K562 (cell line): ENCODE data around the gene TMEM126B. TPM values are rescaled to one million over a fixed set of nuclear protein-coding genes. Genes with fewer than 3 reads are reported as not detected.

ENCODE experiments used
- CUX1 ChIP-seq: fragments of 200-800 bp; sonication (Bioruptor generic); IDR thresholded peaks from 2 replicates; pipeline ENCODE4 v1.6.1; 2016; ENCODE audit warnings: missing genetic modification characterization, missing compliant biosample characterization
- EP400 ChIP-seq: fragments of 450-650 bp; IDR thresholded peaks from 2 replicates; pipeline ENCODE4 v1.6.1; 2017; ENCODE audit warnings: antibody characterized with exemption, mild to moderate bottlenecking, moderate library complexity
- FOXK2 ChIP-seq, 2 experiments: fragments of 450-650 bp; IDR thresholded peaks in 1 of 2; conservative IDR thresholded peaks in 1 of 2; 2 replicates each; pipeline ENCODE4 v1.6.1; 2016; ENCODE audit warnings: low read depth in 2 of 2, mild to moderate bottlenecking in 1 of 2
- KLF16 ChIP-seq: IDR thresholded peaks from 2 replicates; pipeline ENCODE4 v1.6.1; 2016; ENCODE audit warnings: antibody characterized with exemption
- NEUROD1 ChIP-seq: fragments of 150-350 bp; IDR thresholded peaks from 2 replicates; pipeline ENCODE4 v1.6.1; 2014; ENCODE audit warnings: borderline replicate concordance, low read length, low read depth; ENCODE audit not compliant: partially characterized antibody
- POLR2H ChIP-seq: IDR thresholded peaks from 2 replicates; pipeline ENCODE4 v1.6.1; 2016; ENCODE audit warnings: missing genetic modification characterization, low read depth, mild to moderate bottlenecking, control low read depth, missing compliant biosample characterization, moderate library complexity
- RFX5 ChIP-seq: IDR thresholded peaks from 2 replicates; pipeline ENCODE4 v1.6.1; 2011; ENCODE audit warnings: low read depth, mild to moderate bottlenecking, improper control_type of control experiment, low read length
- RUNX1 ChIP-seq: sonication (generic); IDR thresholded peaks from 2 replicates; pipeline ENCODE4 v1.6.1; 2016; ENCODE audit warnings: antibody characterized with exemption, low read depth
- SAFB ChIP-seq: fragments of 200-400 bp; formaldehyde crosslinking; IDR thresholded peaks from 2 replicates; pipeline ENCODE4 v1.6.1; 2017; ENCODE audit warnings: low read depth, low read length, borderline replicate concordance
- SAFB2 ChIP-seq: fragments of 200-400 bp; formaldehyde crosslinking; IDR thresholded peaks from 2 replicates; pipeline ENCODE4 v1.6.1; 2018; ENCODE audit warnings: borderline replicate concordance, low read length, low read depth, moderate library complexity; ENCODE audit not compliant: severe bottlenecking
- SMAD1 ChIP-seq: fragments of 150-350 bp; IDR thresholded peaks from 2 replicates; pipeline ENCODE4 v1.6.1; 2014; ENCODE audit warnings: low read length, low read depth; ENCODE audit not compliant: partially characterized antibody
- STAT5B ChIP-seq: fragments of 250-450 bp; sonication (Bioruptor Pico); IDR thresholded peaks from 2 replicates; pipeline ENCODE4 v1.8.0; 2021; ENCODE audit warnings: mild to moderate bottlenecking, inconsistent platforms
- YY1 ChIP-seq, 3 experiments: IDR thresholded peaks; 2 replicates each; pipeline ENCODE4 v1.6.1; 2011; ENCODE audit warnings: low read length in 2 of 3, mild to moderate bottlenecking in 2 of 3, moderate library complexity in 2 of 3, borderline replicate concordance in 1 of 3, control low read depth in 1 of 3, low read depth in 1 of 3; ENCODE audit not compliant: insufficient read depth in 3 of 3, insufficient replicate concordance in 2 of 3, control insufficient read depth in 1 of 3, insufficient read length in 1 of 3; ENCODE audit errors: extremely low read depth in 1 of 3
- ZNF609 ChIP-seq: sonication (generic); formaldehyde crosslinking; IDR thresholded peaks from 2 replicates; pipeline ENCODE4 v1.8.1; 2023; ENCODE audit warnings: missing genetic modification reagents, mild to moderate bottlenecking, borderline replicate concordance
- polyA plus RNA-seq, 8 experiments: library from polyadenylated mRNA; depleted of rRNA in 4 of 8; stranded (reverse) in 5 of 8; unstranded in 3 of 8; fragments of >200 nt; fragmentation: Nextera tagmentation in 2 of 8; fragmentation: Illumina TruSeq in 1 of 8; extraction: Ambion mirVana in 2 of 8; extraction: Trizol in 1 of 8; gene quantifications; 2 replicates each; pipeline versions ENCODE4 v1.2.1 to v1.2.3, GENCODE V29; 2011 to 2014; ENCODE audit warnings: inconsistent platforms in 1 of 8, missing spikeins in 1 of 8
- total RNA-seq, 7 experiments: library from RNA; depleted of rRNA in 6 of 7; stranded (reverse); fragments of >200 nt in 6 of 7; fragmentation: Illumina TruSeq in 2 of 7; extraction: Trizol in 2 of 7; gene quantifications; 2 replicates each; pipeline versions ENCODE4 v1.2.1 to v1.2.3, GENCODE V29; 2011 to 2021; ENCODE audit warnings: low replicate concordance in 1 of 7

The TMEM126B gene
- total and polyA plus RNA-seq, 9 of the 15 experiments (the other 6 are each of a cell fraction or from before 2014, with no cell fraction given) = 85.5 to 226 (median 164) TPM

- no peak for TF ChIP-seq CUX1 (CRISPR knock-in tag)
- TF ChIP-seq KLF16 = no peak
- TF ChIP-seq SMAD1 = no peak
- no peak for TF ChIP-seq YY1 (IDR thresholded peaks at IDR 0.05; ENCODE audit: borderline replicate concordance in 1 of 3, control insufficient read depth in 1 of 3, extremely low read depth in 1 of 3, insufficient read depth in 3 of 3, insufficient read length in 1 of 3, insufficient replicate concordance in 2 of 3, low read depth in 1 of 3, low read length in 2 of 3)
- TF ChIP-seq RUNX1 = no peak
- TF ChIP-seq SAFB2 = no peak
- TF ChIP-seq RFX5 = no peak
- TF ChIP-seq POLR2H = peak; percentile 36; the same call in 1 of the 2 replicates
- TF ChIP-seq NEUROD1 = no peak
- TF ChIP-seq SAFB = no peak
- no peak for TF ChIP-seq FOXK2 (conservative IDR thresholded peaks at IDR 0.05 in 1 of 2, IDR thresholded peaks at IDR 0.05 in 1 of 2; ENCODE audit: low read depth in 2 of 2)
- TF ChIP-seq STAT5B (CRISPR knock-in tag) = no peak
- TF ChIP-seq ZNF609 (CRISPR knock-in tag) = no peak
- TF ChIP-seq EP400 = no peak
Measured at GRCh38 chr11:85652786-85653447, 24.5 kb downstream of the TMEM126B start (continued).
